ENCODE results near the gene BAG5.

GRCh38 chr14:103547941-103548462 is 14.5 kb downstream of the BAG5 start:
- no peak for TF ChIP-seq CTCF (IDR thresholded peaks at IDR 0.05; ENCODE audit: insufficient read depth, low read length, poor library complexity, severe bottlenecking)
- TF ChIP-seq EZH2phosphoT487 (conservative IDR thresholded peaks at IDR 0.05; ENCODE audit: low read length) = no peak

Data from SU-DHL-6 (cell line).